IMR-90 (cell line): ENCODE results near the gene MLLT10. TPM values are rescaled to one million over a fixed set of nuclear protein-coding genes. Genes with fewer than 3 reads are reported as not detected.

Experiments used
- ATAC-seq: fragments of 200-7000 bp; cut with Tn5 transposase; 2 replicates; pipeline ENCODE4 v1.9.1; 2020; ENCODE audit warnings: low read depth, mild to moderate bottlenecking, moderate library complexity
- BruUV-seq: library from RNA; stranded (reverse); fragments of 400-500 nt; replicated peaks from 2 replicates; lab custom pipeline; 2021; lab: Mats Ljungman, UMichigan
- CTCF ChIA-PET: fragments of 300-600 bp; formaldehyde crosslinking; extraction: SDS; loops from one replicate; lab custom pipeline; 2021; ENCODE audit warnings: antibody characterized with exemption; lab: Yijun Ruan, JAX
- POLR2A ChIA-PET: fragments of 300-600 bp; sonication (Branson Sonifier 250); formaldehyde crosslinking; loops from one replicate; lab custom pipeline; 2022; ENCODE audit warnings: antibody characterized with exemption; ENCODE audit not compliant: unreplicated experiment; lab: Charles Lee
- DNase-seq: peaks from one replicate; pipeline ENCODE4 v3.0.0; 2013
- H2AFZ ChIP-seq: replicated peaks from 2 replicates; pipeline ENCODE3; 2013; ENCODE audit warnings: low read length, mild to moderate bottlenecking; ENCODE audit not compliant: poor library complexity
- H2AK5ac ChIP-seq: 2 replicates; pipeline ENCODE4 v1.6.1; 2013; ENCODE audit warnings: low read depth, low read length, inconsistent platforms
- H2AK9ac ChIP-seq: replicated peaks from 2 replicates; pipeline ENCODE3; 2013; ENCODE audit warnings: mild to moderate bottlenecking, low read depth, low read length, moderate library complexity; ENCODE audit not compliant: poor library complexity
- H2BK120ac ChIP-seq: 2 replicates; pipeline ENCODE4 v1.6.1; 2013; ENCODE audit warnings: low read depth, low read length, inconsistent platforms
- H2BK15ac ChIP-seq: 3 replicates; pipeline ENCODE4 v1.6.1; 2013; ENCODE audit warnings: low read depth, low read length, inconsistent platforms
- H2BK20ac ChIP-seq: 2 replicates; pipeline ENCODE4 v1.6.1; 2013; ENCODE audit warnings: low read depth, mild to moderate bottlenecking, inconsistent platforms, low read length, moderate library complexity
- H2BK5ac ChIP-seq: 2 replicates; pipeline ENCODE4 v1.6.1; 2013; ENCODE audit warnings: mild to moderate bottlenecking, low read depth, low read length, inconsistent platforms; ENCODE audit not compliant: poor library complexity, severe bottlenecking
- H3K14ac ChIP-seq: replicated peaks from 2 replicates; pipeline ENCODE4 v1.6.1; 2013; ENCODE audit warnings: low read depth, low read length, inconsistent platforms
- H3K18ac ChIP-seq: 2 replicates; pipeline ENCODE4 v1.6.1; 2013; ENCODE audit warnings: low read depth, low read length, control low read depth
- H3K23ac ChIP-seq: 2 replicates; pipeline ENCODE4 v1.6.1; 2013; ENCODE audit warnings: low read depth, low read length, inconsistent platforms
- H3K27ac ChIP-seq: 2 replicates; pipeline ENCODE4 v1.5.1; 2013; ENCODE audit warnings: mild to moderate bottlenecking, control low read depth, low read length; ENCODE audit not compliant: insufficient read depth
- H3K27me3 ChIP-seq: 2 replicates; pipeline ENCODE4 v1.6.1; 2013; ENCODE audit warnings: low read length; ENCODE audit not compliant: control insufficient read depth, insufficient read depth
- H3K36me3 ChIP-seq: 2 replicates; pipeline ENCODE4 v1.6.1; 2013; ENCODE audit warnings: low read length, mixed read lengths; ENCODE audit not compliant: control insufficient read depth, insufficient read depth
- H3K4ac ChIP-seq: 2 replicates; pipeline ENCODE4 v1.6.1; 2013; ENCODE audit warnings: low read depth, low read length, inconsistent platforms
- H3K4me1 ChIP-seq: 2 replicates; pipeline ENCODE4 v1.6.1; 2013; ENCODE audit warnings: low read length, mixed read lengths; ENCODE audit not compliant: control insufficient read depth, insufficient read depth
- H3K4me2 ChIP-seq: 2 replicates; pipeline ENCODE4 v1.6.1; 2013; ENCODE audit warnings: low read depth, mild to moderate bottlenecking, control low read depth, low read length, moderate library complexity
- H3K4me3 ChIP-seq: 2 replicates; pipeline ENCODE4 v1.5.1; 2013; ENCODE audit warnings: low read depth, mild to moderate bottlenecking, control low read depth, low read length, moderate library complexity; ENCODE audit not compliant: insufficient read depth
- H3K56ac ChIP-seq: 2 replicates; pipeline ENCODE4 v1.6.1; 2013; ENCODE audit warnings: low read length, inconsistent platforms; ENCODE audit not compliant: insufficient read depth; ENCODE audit errors: extremely low read depth
- H3K79me1 ChIP-seq, 2 experiments: 2 replicates each; pipeline ENCODE4 v1.6.1; 2013; ENCODE audit warnings: low read length in 2 of 2, inconsistent platforms in 1 of 2, low read depth in 1 of 2
- H3K9ac ChIP-seq: 2 replicates; pipeline ENCODE4 v1.6.1; 2013; ENCODE audit warnings: low read depth, low read length, control low read depth
- H3K9me1 ChIP-seq: 2 replicates; pipeline ENCODE4 v1.6.1; 2013; ENCODE audit warnings: low read length, inconsistent platforms; ENCODE audit not compliant: insufficient read depth
- H3K9me3 ChIP-seq: 2 replicates; pipeline ENCODE4 v1.6.1; 2013; ENCODE audit warnings: low read length; ENCODE audit not compliant: control insufficient read depth, insufficient read depth
- H4K20me1 ChIP-seq: 2 replicates; pipeline ENCODE4 v1.6.1; 2013; ENCODE audit warnings: low read length, inconsistent platforms; ENCODE audit not compliant: insufficient read depth
- H4K5ac ChIP-seq: 2 replicates; pipeline ENCODE4 v1.6.1; 2013; ENCODE audit warnings: mild to moderate bottlenecking, low read depth, low read length, control low read depth
- H4K8ac ChIP-seq, 2 experiments: 2 replicates each; pipeline ENCODE4 v1.6.1; 2013; ENCODE audit warnings: low read depth in 2 of 2, low read length in 2 of 2, control low read depth in 1 of 2, inconsistent platforms in 1 of 2
- H4K91ac ChIP-seq: 2 replicates; pipeline ENCODE4 v1.6.1; 2013; ENCODE audit warnings: low read depth, low read length, inconsistent platforms; ENCODE audit not compliant: insufficient read depth
- BHLHE40 ChIP-seq: fragments of 150-350 bp; IDR thresholded peaks from 2 replicates; pipeline ENCODE4 v1.6.1; 2016; ENCODE audit warnings: mild to moderate bottlenecking, low read depth, low read length
- CHD1 ChIP-seq: IDR thresholded peaks from 2 replicates; pipeline ENCODE4 v1.6.1; 2012; ENCODE audit warnings: low read depth, low read length, improper control_type of control experiment
- CTCF ChIP-seq: conservative IDR thresholded peaks from 2 replicates; pipeline ENCODE4 v1.5.1; 2012; ENCODE audit warnings: mild to moderate bottlenecking, low read depth, low read length, improper control_type of control experiment
- ELK1 ChIP-seq: fragments of 150-350 bp; IDR thresholded peaks from 2 replicates; pipeline ENCODE4 v1.6.1; 2016; ENCODE audit warnings: low read depth, mild to moderate bottlenecking, low read length, moderate library complexity, borderline replicate concordance
- MAFK ChIP-seq: IDR thresholded peaks from 2 replicates; pipeline ENCODE4 v1.6.1; 2012; ENCODE audit warnings: low read depth, low read length, improper control_type of control experiment
- MAZ ChIP-seq: IDR thresholded peaks from 2 replicates; pipeline ENCODE4 v1.6.1; 2012; ENCODE audit warnings: low read depth, mild to moderate bottlenecking, low read length, improper control_type of control experiment, moderate library complexity, borderline replicate concordance
- MXI1 ChIP-seq: IDR thresholded peaks from 2 replicates; pipeline ENCODE4 v1.6.1; 2012; ENCODE audit warnings: low read depth, mild to moderate bottlenecking, low read length, moderate library complexity, borderline replicate concordance
- POLR2A ChIP-seq: IDR thresholded peaks from 2 replicates; pipeline ENCODE4 v1.6.1; 2012; ENCODE audit warnings: mild to moderate bottlenecking, low read depth, low read length
- RAD21 ChIP-seq: IDR thresholded peaks from 2 replicates; pipeline ENCODE4 v1.6.1; 2012; ENCODE audit warnings: low read length, improper control_type of control experiment
- RCOR1 ChIP-seq: IDR thresholded peaks from 2 replicates; pipeline ENCODE4 v1.6.1; 2012; ENCODE audit warnings: mild to moderate bottlenecking, low read length, improper control_type of control experiment; ENCODE audit not compliant: insufficient replicate concordance
- RFX5 ChIP-seq: IDR thresholded peaks from 2 replicates; pipeline ENCODE4 v1.8.0; 2012; ENCODE audit warnings: low read depth, mild to moderate bottlenecking, low read length, moderate library complexity
- SMC3 ChIP-seq: fragments of 150-350 bp; IDR thresholded peaks from 2 replicates; pipeline ENCODE4 v1.6.1; 2016; ENCODE audit warnings: low read depth, mild to moderate bottlenecking, antibody characterized with exemption, low read length, moderate library complexity
- USF2 ChIP-seq: fragments of 150-350 bp; IDR thresholded peaks from 2 replicates; pipeline ENCODE4 v1.6.1; 2017; ENCODE audit warnings: mild to moderate bottlenecking, antibody characterized with exemption, low read length, low read depth
- WGBS, 2 experiments: methylation state at CpG; one replicate each; pipeline versions ENCODE4 v1.1.5 to v1.1.7; 2013; ENCODE audit warnings: missing lambda C conversion rate in 2 of 2; ENCODE audit not compliant: insufficient read length in 1 of 2; ENCODE audit errors: extremely low coverage in 2 of 2; 5-methylcytosine and 5-hydroxymethylcytosine counted together
- dilution Hi-C: fragments of 300-500 bp; cut with HindIII; formaldehyde crosslinking; loops from one replicate; pipeline ENCODE4 v1.14.3; 2018; ENCODE audit warnings: low sequenced_read_pairs; ENCODE audit not compliant: unreplicated experiment
- in situ Hi-C: fragments of 300-500 bp; cut with MboI; formaldehyde crosslinking; loops from 3 replicates; pipeline ENCODE4 v1.14.3; 2019; ENCODE audit warnings: low sequenced_read_pairs, inconsistent platforms, mixed read lengths
- intact Hi-C: fragments of 100-400 bp; cut with micrococcal nuclease; formaldehyde crosslinking; loops from 2 replicates; pipeline ENCODE4 v1.10.0; 2022
- polyA plus RNA-seq, 3 experiments: library from polyadenylated mRNA; depleted of rRNA; stranded (reverse); fragments of >200 nt; gene quantifications; 2 replicates each; pipeline ENCODE4 v1.2.3, GENCODE V29; 2012; ENCODE audit warnings: low replicate concordance in 1 of 3
- total RNA-seq: library from RNA; depleted of rRNA; stranded (reverse); fragments of >200 nt; gene quantifications from 2 replicates; pipeline ENCODE4 v1.2.3, GENCODE V29; 2012

Gene MLLT10
- total and polyA plus RNA-seq, 2 of the 4 experiments (the other 2 are of a cell fraction), result 22.5 to 29.0 TPM

GRCh38 chr10:21506351-21506750 lies 27.7 kb upstream of the MLLT10 start:
- CTCF ChIA-PET, result interaction anchor here (0.6 kb wide), 1 partner anchor 10 kb away, joined by 4 read pairs; no protein-coding TSS in a partner anchor
- POLR2A ChIA-PET, result no interaction called here
- BruUV-seq, result no TSS peak
- no peak overlapping the region for H3K18ac ChIP-seq
- peaks cover 3% of the 10 kb centered on the region; the same call in 1 of the 2 replicates for H3K27me3 ChIP-seq
- no peak overlapping the region for H2AFZ ChIP-seq
- H2AK9ac ChIP-seq, result no peak overlapping the region
- H3K23ac ChIP-seq, result no peak overlapping the region
- H3K36me3 ChIP-seq, result no peaks in the 10 kb centered on the region
- no peak overlapping the region for H2BK5ac ChIP-seq
- H3K79me1 ChIP-seq, result no peaks in the 10 kb centered on the region
- no peak overlapping the region for H3K27ac ChIP-seq
- no peaks in the 10 kb centered on the region for H4K20me1 ChIP-seq
- no peak overlapping the region for H3K4me3 ChIP-seq
- H3K9ac ChIP-seq, result no peak overlapping the region
- DNase-seq (no peak), ATAC-seq (no peak)
- in situ Hi-C loops (loop anchor here (25.0 kb wide), 3 partner anchors 806 to 1106 kb away; partner anchors contain the start of genes BMI1 and COMMD3), dilution Hi-C loops (no loop called here), intact Hi-C loops (no loop called here)
- no peak overlapping the region for H2BK120ac ChIP-seq
- no peak overlapping the region for H2AK5ac ChIP-seq
- no peak overlapping the region for H3K14ac ChIP-seq
- no peak overlapping the region for H2BK15ac ChIP-seq
- no peak overlapping the region for H4K5ac ChIP-seq
- TF ChIP-seq CTCF (no peak), RFX5 (no peak), RCOR1 (no peak), MAFK (no peak), SMC3 (no peak), BHLHE40 (no peak), USF2 (no peak), MXI1 (no peak), CHD1 (no peak), MAZ (no peak), ELK1 (no peak), POLR2A (no peak), RAD21 (no peak)
- no peak overlapping the region for H3K56ac ChIP-seq
- H3K4ac ChIP-seq, result no peak overlapping the region
- H3K9me1 ChIP-seq, result no peaks in the 10 kb centered on the region
- peaks cover 5% of the 10 kb centered on the region; the same call in 1 of the 2 replicates for H3K4me1 ChIP-seq
- no peak overlapping the region for H3K4me2 ChIP-seq
- no CpG with 5 or more reads among the region's 3 CpGs for WGBS, 2 experiments
- no peak overlapping the region for H2BK20ac ChIP-seq
- H4K8ac ChIP-seq, result no peak overlapping the region
- H4K91ac ChIP-seq, result no peak overlapping the region
- H3K9me3 ChIP-seq, result no peaks in the 10 kb centered on the region
